Activated CD4-positive, alpha-beta T cell treated with anti-CD3 and anti-CD28 coated beads for 36 hours (primary cell): ENCODE measurements around the gene CIDEA. TPM values are rescaled to one million over a fixed set of nuclear protein-coding genes. Genes with fewer than 3 reads are reported as not detected.

ENCODE experiments used
- ATAC-seq: fragments of 200-7000 bp; cut with Tn5 transposase; one replicate; pipeline ENCODE4 v1.10.0; 2021; ENCODE audit warnings: mild to moderate bottlenecking, moderate library complexity
- CTCF ChIA-PET: fragments of 350-600 bp; sonication (Branson Sonifier 250); formaldehyde crosslinking; loops from one replicate; lab custom pipeline; 2021; ENCODE audit warnings: antibody characterized with exemption; lab: Charles Lee
- POLR2A ChIA-PET: fragments of 350-600 bp; sonication (Branson Sonifier 250); formaldehyde crosslinking; loops from one replicate; lab custom pipeline; 2021; ENCODE audit warnings: antibody characterized with exemption, inconsistent platforms; lab: Charles Lee
- DNase-seq: peaks from one replicate; pipeline ENCODE4 v3.0.0-alpha.2; 2020
- H3K27ac Mint-ChIP-seq: one replicate; pipeline ENCODE4 v1.8.0; 2021; ENCODE audit warnings: mixed read lengths
- H3K27me3 Mint-ChIP-seq: one replicate; pipeline ENCODE4 v1.8.0; 2021; ENCODE audit warnings: mixed read lengths
- H3K36me3 Mint-ChIP-seq: one replicate; pipeline ENCODE4 v1.8.0; 2021; ENCODE audit warnings: low read depth, mixed read lengths
- H3K4me1 Mint-ChIP-seq: one replicate; pipeline ENCODE4 v1.8.0; 2021; ENCODE audit warnings: mixed read lengths
- H3K4me3 Mint-ChIP-seq: one replicate; pipeline ENCODE4 v1.8.0; 2021; ENCODE audit warnings: mild to moderate bottlenecking, moderate library complexity, mixed read lengths
- H3K9me3 Mint-ChIP-seq: one replicate; pipeline ENCODE4 v1.8.0; 2021; ENCODE audit warnings: low read depth, mixed read lengths
- intact Hi-C, 2 experiments: fragments of 100-400 bp; cut with DNase I in 1 of 2; cut with micrococcal nuclease in 1 of 2; formaldehyde crosslinking; loops; one replicate each; pipeline versions ENCODE4 v1.14.2 to v1.15.1; 2022 to 2024; cut with DNase I, micrococcal nuclease
- total RNA-seq, 2 experiments: library from RNA; stranded (reverse); gene quantifications; one replicate each; pipeline ENCODE4 v1.2.3, GENCODE V29; 2021

Gene CIDEA
- total RNA-seq, 2 experiments from 2014 or later = not detected

- DNase-seq (no peak), ATAC-seq (no peak)
- no peak overlapping the region for H3K4me3 Mint-ChIP-seq
- POLR2A ChIA-PET = no interaction called here
- no peaks in the 10 kb centered on the region for H3K4me1 Mint-ChIP-seq
- CTCF ChIA-PET = interaction anchor here (0.6 to 4.8 kb wide), 3 partner anchors 12 to 374 kb away, joined by 3 to 24 read pairs (median 3); no protein-coding TSS in a partner anchor
- H3K9me3 Mint-ChIP-seq = peaks cover 4% of the 10 kb centered on the region
- H3K36me3 Mint-ChIP-seq = peaks cover 2% of the 10 kb centered on the region
- intact Hi-C loops = no loop called here
- no peak overlapping the region for H3K27ac Mint-ChIP-seq
- H3K27me3 Mint-ChIP-seq = peaks cover 4% of the 10 kb centered on the region
These were observed 61.3 kb downstream of the CIDEA start for GRCh38 chr18:12315490-12315889.

- no peak for DNase-seq
- Mint-ChIP-seq H3K4me1 (no peaks in the 10 kb centered on the region), H3K4me3 (no peak overlapping the region), H3K27ac (no peak overlapping the region), H3K9me3 (peaks cover 4% of the 10 kb centered on the region), H3K36me3 (peaks cover 2% of the 10 kb centered on the region), H3K27me3 (no peaks in the 10 kb centered on the region)
- POLR2A ChIA-PET = interaction anchor here (0.7 kb wide), 1 partner anchor 19 kb away, joined by 3 read pairs; no protein-coding TSS in a partner anchor
- ATAC-seq = no peak
- CTCF ChIA-PET = interaction anchor here (0.6 to 4.8 kb wide), 3 partner anchors 12 to 374 kb away, joined by 3 to 24 read pairs (median 3); no protein-coding TSS in a partner anchor
- intact Hi-C loops = no loop called here
These were observed 61.8 kb downstream of the CIDEA start for GRCh38 chr18:12315911-12316310.

DNA sequence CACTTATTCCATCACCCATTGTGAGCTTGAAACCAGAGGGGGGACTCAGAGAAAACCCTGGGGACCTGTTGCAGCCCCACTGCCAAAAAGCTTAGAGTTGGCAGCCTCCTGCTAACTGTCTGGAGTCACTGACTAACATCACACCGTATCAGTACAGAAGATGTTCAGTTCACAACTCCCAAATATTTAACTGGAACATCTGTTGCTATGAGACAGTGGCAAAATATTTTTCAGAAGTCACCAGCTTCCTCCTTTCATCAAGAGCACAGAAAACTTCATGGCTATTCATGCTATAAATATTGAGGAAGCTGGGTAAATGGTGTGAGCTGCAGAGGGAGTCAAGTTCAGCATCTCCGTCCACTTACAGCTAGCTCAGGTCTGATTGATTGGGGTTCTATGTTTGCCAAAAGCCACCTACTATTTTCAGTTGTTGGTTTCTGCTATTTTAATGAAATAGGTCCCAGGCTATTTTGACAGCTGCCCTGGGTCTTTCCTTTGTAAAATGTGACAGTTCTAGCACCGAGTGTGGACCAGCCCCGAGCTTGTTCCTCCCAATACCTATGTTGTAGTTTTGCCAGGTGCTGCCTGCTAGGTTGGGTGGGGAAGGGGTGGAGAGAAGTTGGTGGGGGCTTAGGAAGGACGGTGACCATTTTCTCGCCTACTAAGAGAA, 63.6 kb downstream of the CIDEA start:
- Mint-ChIP-seq H3K4me3 (no peak overlapping the region), H3K27ac (no peak overlapping the region), H3K9me3 (no peaks in the 10 kb centered on the region), H3K4me1 (no peaks in the 10 kb centered on the region), H3K27me3 (no peaks in the 10 kb centered on the region), H3K36me3 (peaks cover 3% of the 10 kb centered on the region)
- ChIA-PET POLR2A (no interaction called here), CTCF (interaction anchor here (2.9 kb wide), 1 partner anchor 10 kb away, joined by 18 read pairs; no protein-coding TSS in a partner anchor)
- no peak for ATAC-seq
- intact Hi-C loops = no loop called here
- no peak for DNase-seq

DNA sequence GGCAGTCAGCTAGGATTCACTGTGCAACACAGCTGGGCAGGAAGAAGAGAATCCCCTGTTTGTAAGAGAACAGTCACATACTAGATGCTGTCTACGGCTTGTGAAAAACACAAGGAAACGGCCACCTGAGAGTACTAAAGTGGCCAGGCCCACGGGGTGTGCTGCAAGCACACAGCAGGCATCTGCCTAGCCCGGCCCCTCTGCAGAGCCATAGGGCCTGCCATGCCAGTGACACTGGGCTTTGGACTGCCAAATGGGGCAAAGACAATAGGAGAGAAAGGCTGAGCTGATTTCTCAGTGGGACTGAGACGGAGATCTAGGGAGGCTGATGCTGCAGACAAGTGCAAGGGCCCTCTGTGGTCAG, 64.2 kb downstream of the CIDEA start:
- CTCF ChIA-PET = interaction anchor here (0.5 to 2.9 kb wide), 2 partner anchors 10 to 46 kb away, joined by 3 to 18 read pairs; no protein-coding TSS in a partner anchor
- DNase-seq = no peak
- Mint-ChIP-seq H3K27ac (no peak overlapping the region), H3K4me1 (no peaks in the 10 kb centered on the region), H3K36me3 (peaks cover 5% of the 10 kb centered on the region), H3K4me3 (no peak overlapping the region), H3K9me3 (no peaks in the 10 kb centered on the region), H3K27me3 (no peaks in the 10 kb centered on the region)
- POLR2A ChIA-PET = interaction anchor here (0.5 kb wide), 1 partner anchor 14 kb away, joined by 3 read pairs; no protein-coding TSS in a partner anchor
- no peak for ATAC-seq
- intact Hi-C loops = no loop called here

DNA sequence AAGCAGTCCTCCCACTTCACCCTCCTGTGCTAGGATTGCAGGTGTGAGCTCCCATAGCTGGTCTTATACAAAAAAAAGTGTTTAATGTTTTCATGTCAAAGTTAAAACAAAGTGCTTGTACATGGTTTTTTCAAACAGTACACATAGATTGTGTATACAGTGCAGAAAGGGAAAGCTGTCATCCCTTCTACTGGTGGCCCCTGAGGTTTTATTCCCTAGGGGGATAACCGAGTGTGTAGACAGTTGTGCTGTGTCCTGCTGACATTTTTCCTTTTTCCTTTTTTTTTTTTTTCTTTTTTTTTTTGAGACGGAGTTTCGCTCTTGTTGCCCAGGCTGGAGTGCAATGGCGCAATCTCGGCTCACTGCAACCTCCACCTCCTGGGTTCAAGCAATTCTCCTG, 64.7 kb downstream of the CIDEA start:
- H3K4me3 Mint-ChIP-seq = no peak overlapping the region
- ATAC-seq = no peak
- no peaks in the 10 kb centered on the region for H3K4me1 Mint-ChIP-seq

DNA sequence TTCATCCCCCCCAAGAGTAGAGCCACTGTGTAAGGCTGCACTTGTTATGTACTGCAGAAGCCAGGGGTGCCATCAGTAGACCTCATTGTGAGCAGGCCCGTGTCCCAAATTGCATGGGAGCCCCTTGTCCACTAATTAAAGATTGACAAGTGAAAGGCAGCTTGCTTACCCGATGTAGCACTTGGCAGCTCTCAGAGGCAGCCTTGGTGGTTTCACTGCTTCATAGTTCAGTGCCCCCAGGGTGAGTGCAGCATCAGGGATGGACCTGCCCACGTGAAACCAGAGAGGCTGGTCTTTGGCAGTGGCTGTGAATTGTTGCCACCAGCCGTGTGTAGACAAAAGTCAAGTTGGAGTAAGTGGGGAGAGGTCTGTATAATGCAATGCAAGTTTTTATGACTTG, 67.2 kb downstream of the CIDEA start:
- no peak overlapping the region for H3K4me3 Mint-ChIP-seq
- POLR2A ChIA-PET = no interaction called here
- DNase-seq (no peak), ATAC-seq (no peak)
- no peaks in the 10 kb centered on the region for H3K9me3 Mint-ChIP-seq
- intact Hi-C loops = no loop called here
- H3K27ac Mint-ChIP-seq = no peak overlapping the region
- peaks cover 22% of the 10 kb centered on the region for H3K36me3 Mint-ChIP-seq
- CTCF ChIA-PET = interaction anchor here (1.8 kb wide), 1 partner anchor 10 kb away, joined by 5 read pairs; no protein-coding TSS in a partner anchor
- H3K4me1 Mint-ChIP-seq = no peaks in the 10 kb centered on the region
- H3K27me3 Mint-ChIP-seq = no peaks in the 10 kb centered on the region

More for the DNA sequence above, 64.7 kb downstream of the CIDEA start:
- Mint-ChIP-seq H3K36me3 (peaks cover 5% of the 10 kb centered on the region), H3K27ac (no peak overlapping the region), H3K9me3 (no peaks in the 10 kb centered on the region), H3K27me3 (no peaks in the 10 kb centered on the region)
- DNase-seq = no peak
- CTCF ChIA-PET = interaction anchor here (0.5 to 2.9 kb wide), 4 partner anchors 9 to 544 kb away, joined by 3 to 18 read pairs (median 4); no protein-coding TSS in a partner anchor
- POLR2A ChIA-PET = interaction anchor here (0.5 kb wide), 1 partner anchor 13 kb away, joined by 3 read pairs; no protein-coding TSS in a partner anchor
- intact Hi-C loops = no loop called here

DNA sequence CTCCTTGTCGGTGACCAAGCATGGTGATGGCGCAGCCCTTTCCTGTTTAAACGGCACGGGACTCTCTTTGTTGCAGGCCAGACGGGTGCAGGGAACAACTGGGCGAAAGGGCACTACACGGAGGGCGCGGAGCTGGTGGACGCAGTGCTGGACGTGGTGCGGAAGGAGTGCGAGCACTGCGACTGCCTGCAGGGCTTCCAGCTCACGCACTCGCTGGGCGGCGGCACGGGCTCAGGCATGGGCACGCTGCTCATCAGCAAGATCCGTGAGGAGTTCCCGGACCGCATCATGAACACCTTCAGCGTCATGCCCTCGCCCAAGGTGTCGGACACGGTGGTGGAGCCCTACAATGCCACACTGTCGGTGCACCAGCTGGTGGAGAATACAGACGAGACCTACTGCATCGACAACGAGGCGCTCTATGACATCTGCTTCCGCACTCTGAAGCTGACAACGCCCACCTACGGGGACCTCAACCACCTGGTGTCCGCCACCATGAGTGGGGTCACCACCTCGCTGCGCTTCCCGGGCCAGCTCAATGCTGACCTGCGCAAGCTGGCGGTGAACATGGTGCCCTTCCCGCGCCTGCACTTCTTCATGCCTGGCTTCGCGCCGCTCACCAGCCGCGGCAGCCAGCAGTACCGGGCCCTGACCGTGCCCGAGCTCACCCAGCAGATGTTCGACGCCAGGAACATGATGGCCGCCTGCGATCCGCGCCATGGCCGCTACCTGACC, 71.0 kb downstream of the CIDEA start:
- CTCF ChIA-PET = interaction anchor here (0.6 to 1.0 kb wide), 2 partner anchors 53 to 85 kb away, joined by 3 read pairs; no protein-coding TSS in a partner anchor
- intact Hi-C loops = loop anchor here in 1 of 2 experiments (5.0 kb wide), 1 partner anchor 332 kb away; the partner anchor contains the start of gene SPIRE1
- Mint-ChIP-seq H3K36me3 (peaks cover 48% of the 10 kb centered on the region), H3K27ac (no peak overlapping the region), H3K9me3 (no peaks in the 10 kb centered on the region), H3K4me1 (peaks cover 4% of the 10 kb centered on the region), H3K27me3 (no peaks in the 10 kb centered on the region), H3K4me3 (no peak overlapping the region)
- ATAC-seq (no peak), DNase-seq (no peak)
- POLR2A ChIA-PET = no interaction called here

GRCh38 chr18:12325726-12326245, 71.6 kb downstream of the CIDEA start:
- Mint-ChIP-seq H3K36me3 (peaks cover 48% of the 10 kb centered on the region), H3K4me3 (no peak overlapping the region), H3K27ac (no peak overlapping the region), H3K9me3 (no peaks in the 10 kb centered on the region), H3K27me3 (no peaks in the 10 kb centered on the region), H3K4me1 (peaks cover 4% of the 10 kb centered on the region)
- intact Hi-C loops = loop anchor here in 1 of 2 experiments (5.0 kb wide), 1 partner anchor 332 kb away; the partner anchor contains the start of gene SPIRE1
- no peak for DNase-seq
- POLR2A ChIA-PET = no interaction called here
- ATAC-seq = no peak
- CTCF ChIA-PET = no interaction called here

GRCh38 chr18:12326711-12327460, 72.7 kb downstream of the CIDEA start:
- Mint-ChIP-seq H3K27me3 (no peaks in the 10 kb centered on the region), H3K4me1 (peaks cover 4% of the 10 kb centered on the region), H3K4me3 (no peak overlapping the region), H3K36me3 (peaks cover 47% of the 10 kb centered on the region), H3K27ac (no peak overlapping the region), H3K9me3 (no peaks in the 10 kb centered on the region)
- no peak for DNase-seq
- ATAC-seq = no peak
- ChIA-PET CTCF (interaction anchor here (0.7 to 3.2 kb wide), 8 partner anchors 8 to 293 kb away, joined by 3 to 24 read pairs (median 6); no protein-coding TSS in a partner anchor), POLR2A (no interaction called here)
- intact Hi-C loops = loop anchor here in 1 of 2 experiments (5.0 kb wide), 1 partner anchor 330 kb away; the partner anchor contains the start of gene SPIRE1
